Cardiac muscle cell (in vitro differentiated cells and primary cell): ENCODE measurements around the gene PRKCZ. TPM values are rescaled to one million over a fixed set of nuclear protein-coding genes. Genes with fewer than 3 reads are reported as not detected.

ENCODE experiments used
- DNase-seq, 2 donors: peaks; one replicate each; pipeline versions ENCODE4 v3.0.0 to v3.0.0-alpha.2; 2010 to 2017; ENCODE audit warnings: low read depth in 1 of 2, low spot score in 1 of 2
- H3K27ac ChIP-seq: fragments of 200-600 bp; sonication (generic); 2 replicates; pipeline ENCODE4 v1.5.1; 2016
- H3K27me3 ChIP-seq: fragments of 200-600 bp; sonication (generic); 2 replicates; pipeline ENCODE4 v1.6.0; 2016; ENCODE audit warnings: control low read depth
- H3K36me3 ChIP-seq: fragments of 200-600 bp; sonication (generic); 2 replicates; pipeline ENCODE4 v1.5.1; 2016; ENCODE audit warnings: control low read depth
- H3K4me1 ChIP-seq: fragments of 200-600 bp; sonication (generic); 2 replicates; pipeline ENCODE4 v1.8.1; 2017; ENCODE audit warnings: low read depth, mild to moderate bottlenecking, mixed run types
- H3K4me3 ChIP-seq: fragments of 200-600 bp; sonication (generic); 2 replicates; pipeline ENCODE4 v1.5.1; 2016; ENCODE audit warnings: mild to moderate bottlenecking
- H3K9me3 ChIP-seq: fragments of 200-600 bp; sonication (generic); 2 replicates; pipeline ENCODE4 v1.5.1; 2017; ENCODE audit warnings: low read depth, mild to moderate bottlenecking, control low read depth
- polyA plus RNA-seq: library from polyadenylated mRNA; unstranded; fragments of >200 nt; fragmentation: Nextera tagmentation; extraction: Ambion mirVana; gene quantifications from 2 replicates; pipeline ENCODE4 v1.2.1, GENCODE V29; 2016
- total RNA-seq: library from RNA; depleted of rRNA; stranded (reverse); fragments of >200 nt; gene quantifications from 2 replicates; pipeline ENCODE4 v1.2.3, GENCODE V29; 2016
- TF ChIP-seq, protein P1 (sequence below): IDR thresholded peaks from 2 replicates; pipeline ENCODE4 v1.5.1; 2012; ENCODE audit warnings: low read depth, mild to moderate bottlenecking, low read length

PRKCZ gene
- total and polyA plus RNA-seq, 2 experiments from 2014 or later = 44.6 to 50.9 TPM

DNA sequence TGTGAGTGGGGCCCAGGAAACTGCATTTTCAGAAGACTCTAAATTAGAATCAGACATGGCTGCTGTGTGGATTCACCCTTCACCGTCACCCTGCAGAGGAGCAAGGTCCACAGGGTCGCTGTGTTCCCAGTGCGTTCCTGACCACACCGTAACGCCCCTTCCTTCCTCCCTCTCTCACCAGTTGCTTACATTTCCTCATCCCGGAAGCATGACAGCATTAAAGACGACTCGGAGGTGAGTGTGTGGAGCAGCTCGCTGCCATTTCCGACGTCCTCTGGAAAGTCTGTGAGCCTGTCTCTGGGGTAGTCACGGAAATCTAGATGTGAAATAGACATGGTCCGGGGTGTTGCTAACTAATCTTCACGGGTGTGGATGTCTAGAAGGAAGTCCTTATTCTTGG is 98.5 kb downstream of the PRKCZ start:
- H3K36me3 ChIP-seq = no peaks in the 10 kb centered on the region
- H3K4me1 ChIP-seq = no peaks in the 10 kb centered on the region
- H3K9me3 ChIP-seq = no peaks in the 10 kb centered on the region
- no peak overlapping the region for H3K4me3 ChIP-seq
- TF ChIP-seq, protein P1, sequence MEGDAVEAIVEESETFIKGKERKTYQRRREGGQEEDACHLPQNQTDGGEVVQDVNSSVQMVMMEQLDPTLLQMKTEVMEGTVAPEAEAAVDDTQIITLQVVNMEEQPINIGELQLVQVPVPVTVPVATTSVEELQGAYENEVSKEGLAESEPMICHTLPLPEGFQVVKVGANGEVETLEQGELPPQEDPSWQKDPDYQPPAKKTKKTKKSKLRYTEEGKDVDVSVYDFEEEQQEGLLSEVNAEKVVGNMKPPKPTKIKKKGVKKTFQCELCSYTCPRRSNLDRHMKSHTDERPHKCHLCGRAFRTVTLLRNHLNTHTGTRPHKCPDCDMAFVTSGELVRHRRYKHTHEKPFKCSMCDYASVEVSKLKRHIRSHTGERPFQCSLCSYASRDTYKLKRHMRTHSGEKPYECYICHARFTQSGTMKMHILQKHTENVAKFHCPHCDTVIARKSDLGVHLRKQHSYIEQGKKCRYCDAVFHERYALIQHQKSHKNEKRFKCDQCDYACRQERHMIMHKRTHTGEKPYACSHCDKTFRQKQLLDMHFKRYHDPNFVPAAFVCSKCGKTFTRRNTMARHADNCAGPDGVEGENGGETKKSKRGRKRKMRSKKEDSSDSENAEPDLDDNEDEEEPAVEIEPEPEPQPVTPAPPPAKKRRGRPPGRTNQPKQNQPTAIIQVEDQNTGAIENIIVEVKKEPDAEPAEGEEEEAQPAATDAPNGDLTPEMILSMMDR = no peak
- no peak for DNase-seq
- no peaks in the 10 kb centered on the region for H3K27me3 ChIP-seq
- H3K27ac ChIP-seq = no peak overlapping the region

DNA sequence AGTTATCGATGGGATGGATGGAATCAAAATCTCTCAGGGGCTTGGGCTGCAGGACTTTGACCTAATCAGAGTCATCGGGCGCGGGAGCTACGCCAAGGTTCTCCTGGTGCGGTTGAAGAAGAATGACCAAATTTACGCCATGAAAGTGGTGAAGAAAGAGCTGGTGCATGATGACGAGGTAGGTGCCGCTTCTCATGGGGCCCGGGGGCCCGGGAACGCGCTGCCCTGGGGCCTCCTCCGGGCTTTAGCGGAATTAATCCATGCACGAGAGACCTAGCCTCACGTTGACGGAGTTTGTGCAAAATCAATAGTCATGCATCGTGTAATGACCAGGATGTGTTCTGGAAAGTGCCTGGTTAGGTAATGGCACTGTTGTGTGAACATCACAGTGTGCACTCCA is 100.6 kb downstream of the PRKCZ start:
- no peaks in the 10 kb centered on the region for H3K9me3 ChIP-seq
- H3K36me3 ChIP-seq = no peaks in the 10 kb centered on the region
- DNase-seq = no peak
- no peaks in the 10 kb centered on the region for H3K27me3 ChIP-seq
- H3K4me3 ChIP-seq = no peak overlapping the region
- H3K27ac ChIP-seq = no peak overlapping the region
- no peaks in the 10 kb centered on the region for H3K4me1 ChIP-seq
- TF ChIP-seq, protein P1 = no peak

DNA sequence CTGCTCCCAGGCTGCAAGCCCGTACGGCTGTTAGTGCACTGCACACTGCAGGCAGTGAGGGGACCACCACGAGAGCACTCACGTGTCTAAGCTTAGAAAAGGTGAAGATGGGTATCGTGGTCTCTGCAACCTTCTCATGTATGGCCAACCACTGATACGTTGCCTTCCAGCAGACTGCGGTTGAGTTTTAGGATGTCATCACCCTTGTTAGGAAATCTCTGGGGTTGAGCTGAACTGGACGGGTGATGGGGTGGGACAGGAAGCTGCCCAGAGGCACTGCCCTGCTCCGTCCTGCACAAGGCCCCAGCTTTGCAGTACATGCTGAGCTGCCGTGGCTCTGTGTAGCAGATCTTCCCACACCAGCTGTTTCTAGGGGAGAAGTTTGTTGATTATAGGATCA is 101.0 kb downstream of the PRKCZ start:
- TF ChIP-seq, protein P1 = no peak
- H3K4me1 ChIP-seq = no peaks in the 10 kb centered on the region
- H3K27me3 ChIP-seq = no peaks in the 10 kb centered on the region
- H3K36me3 ChIP-seq = no peaks in the 10 kb centered on the region
- no peak overlapping the region for H3K27ac ChIP-seq
- H3K4me3 ChIP-seq = no peak overlapping the region
- no peaks in the 10 kb centered on the region for H3K9me3 ChIP-seq
- peak in 1 of 2 donors; percentile 52 for DNase-seq

DNA sequence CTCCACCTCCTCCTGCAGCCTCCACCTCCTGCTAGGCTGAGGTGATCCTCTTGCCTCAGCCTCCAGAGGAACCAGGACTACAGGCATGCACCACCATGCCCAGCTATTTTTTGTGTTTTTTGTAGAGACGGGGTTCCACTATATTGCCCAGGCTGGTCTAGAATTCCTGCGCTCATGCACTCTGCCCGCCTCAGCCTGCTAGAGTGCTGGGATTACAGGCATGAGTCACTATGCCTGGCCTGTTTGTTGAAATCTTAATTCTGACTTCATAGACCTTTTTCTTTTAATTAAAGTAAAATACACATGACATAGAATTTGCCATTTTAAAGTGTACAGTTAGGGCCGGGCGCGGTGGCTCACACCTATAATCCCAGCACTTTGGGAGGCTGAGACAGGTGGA is 101.7 kb downstream of the PRKCZ start:
- TF ChIP-seq, protein P1 = no peak
- no peak for DNase-seq
- H3K27ac ChIP-seq = no peak overlapping the region
- H3K27me3 ChIP-seq = no peaks in the 10 kb centered on the region
- no peaks in the 10 kb centered on the region for H3K36me3 ChIP-seq
- no peak overlapping the region for H3K4me3 ChIP-seq
- no peaks in the 10 kb centered on the region for H3K9me3 ChIP-seq
- H3K4me1 ChIP-seq = no peaks in the 10 kb centered on the region

DNA sequence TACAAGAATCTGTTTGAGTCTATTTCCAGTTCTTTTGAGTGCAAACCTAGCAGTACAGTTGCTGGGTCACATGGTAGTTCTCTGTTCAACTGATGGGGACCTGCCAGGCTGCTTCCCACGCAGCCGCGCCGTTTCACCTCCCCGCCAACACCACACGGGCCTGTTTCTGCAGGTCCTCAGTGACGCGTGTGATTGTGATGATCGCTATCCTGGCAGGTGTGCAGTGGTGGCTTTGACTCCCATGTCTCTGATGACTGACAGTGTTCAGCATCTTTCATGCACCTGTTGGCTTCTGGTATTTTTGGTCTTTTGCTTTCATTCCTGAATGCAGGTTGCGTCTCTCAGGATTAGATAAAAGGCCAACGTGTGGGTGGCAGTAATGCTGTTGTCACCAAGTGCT is 102.7 kb downstream of the PRKCZ start:
- Histone ChIP-seq H3K36me3 (no peaks in the 10 kb centered on the region), H3K27ac (no peak overlapping the region), H3K4me1 (no peaks in the 10 kb centered on the region), H3K4me3 (no peak overlapping the region), H3K9me3 (no peaks in the 10 kb centered on the region), H3K27me3 (no peaks in the 10 kb centered on the region)
- TF ChIP-seq, protein P1 = no peak
- DNase-seq = no peak

DNA sequence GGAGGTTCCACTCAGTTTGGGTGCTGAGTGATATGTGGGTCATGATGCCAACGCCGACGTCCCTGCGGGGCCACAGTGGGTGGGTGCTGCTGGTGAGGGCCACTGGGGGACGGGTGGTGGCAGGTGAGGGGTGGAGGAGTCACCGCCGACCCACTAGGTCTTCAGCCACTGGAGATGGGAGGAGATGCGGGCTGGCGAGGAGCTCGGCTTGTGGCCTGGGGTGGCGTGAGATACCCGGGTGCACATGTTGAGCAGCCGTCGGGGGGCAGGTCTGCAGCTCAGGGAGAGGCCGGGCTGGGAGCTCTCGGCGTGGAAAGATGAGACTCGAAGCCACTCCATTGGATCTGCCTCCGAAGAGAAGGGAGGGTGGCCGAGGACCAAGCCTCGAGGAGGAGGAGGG is 103.8 kb downstream of the PRKCZ start:
- no peak for DNase-seq
- H3K36me3 ChIP-seq = no peaks in the 10 kb centered on the region
- no peaks in the 10 kb centered on the region for H3K27me3 ChIP-seq
- H3K4me1 ChIP-seq = no peaks in the 10 kb centered on the region
- H3K9me3 ChIP-seq = no peaks in the 10 kb centered on the region
- no peak overlapping the region for H3K4me3 ChIP-seq
- no peak overlapping the region for H3K27ac ChIP-seq
- TF ChIP-seq, protein P1 = no peak
